NCI-H226 (cell line): ENCODE data around the gene QSOX2.

Experiments used
- DNase-seq: peaks from one replicate; pipeline ENCODE4 v3.0.0-alpha.2; 2015

QSOX2 gene

GRCh38 chr9:136213733-136214132 is 31.9 kb downstream of the QSOX2 start:
- no peak for DNase-seq

GRCh38 chr9:136212345-136212950 is 33.2 kb downstream of the QSOX2 start:
- DNase-seq = no peak

DNA sequence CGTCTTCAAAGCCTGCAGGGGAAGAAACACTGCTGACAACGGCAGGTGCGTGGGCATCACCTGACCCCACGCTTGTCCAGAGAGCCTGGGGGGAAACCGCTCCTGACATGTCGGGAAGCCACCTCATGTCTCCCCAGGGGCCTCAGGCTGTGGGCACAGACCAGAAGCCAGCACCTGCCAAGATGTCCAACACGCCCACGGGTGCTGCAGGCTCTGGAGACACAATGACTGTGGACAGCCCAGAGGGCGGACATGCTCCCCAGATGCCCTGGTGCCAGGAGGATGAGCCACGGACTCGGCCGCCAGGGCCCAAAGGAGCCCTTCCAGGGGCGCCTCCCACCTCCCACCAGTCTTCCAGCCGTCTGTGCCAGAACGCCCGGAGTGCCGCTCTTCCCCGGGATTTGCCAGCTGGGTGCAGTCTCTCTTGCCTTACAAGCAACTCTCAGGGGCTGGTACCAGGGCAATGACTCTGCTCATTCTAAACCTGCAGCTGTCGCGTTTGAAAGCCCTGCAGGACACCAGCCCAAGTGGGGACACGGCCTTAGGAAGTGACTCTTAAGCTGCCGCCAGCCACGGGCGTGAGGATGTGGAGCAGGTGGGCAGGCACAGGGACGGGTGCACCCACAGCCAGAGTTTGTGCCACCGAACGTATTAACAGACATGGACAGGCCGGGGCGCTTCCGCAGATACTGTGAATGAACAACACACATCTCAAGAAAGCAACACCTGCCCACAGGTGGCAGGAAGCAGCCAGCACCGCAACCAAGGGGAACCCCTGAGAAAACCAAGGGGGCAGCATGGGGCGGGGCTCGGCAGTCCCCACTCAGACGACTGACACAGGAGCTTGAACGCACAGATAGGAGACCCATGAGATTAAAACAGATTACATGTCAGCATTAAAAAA is 33.9 kb downstream of the QSOX2 start:
- no peak for DNase-seq

- no peak for DNase-seq
Observed at GRCh38 chr9:136211006-136211405, 34.6 kb downstream of the QSOX2 start.

GRCh38 chr9:136210276-136210675 is 35.3 kb downstream of the QSOX2 start:
- no peak for DNase-seq

- no peak for DNase-seq
Observed at GRCh38 chr9:136209786-136210185, 35.8 kb downstream of the QSOX2 start.

DNA sequence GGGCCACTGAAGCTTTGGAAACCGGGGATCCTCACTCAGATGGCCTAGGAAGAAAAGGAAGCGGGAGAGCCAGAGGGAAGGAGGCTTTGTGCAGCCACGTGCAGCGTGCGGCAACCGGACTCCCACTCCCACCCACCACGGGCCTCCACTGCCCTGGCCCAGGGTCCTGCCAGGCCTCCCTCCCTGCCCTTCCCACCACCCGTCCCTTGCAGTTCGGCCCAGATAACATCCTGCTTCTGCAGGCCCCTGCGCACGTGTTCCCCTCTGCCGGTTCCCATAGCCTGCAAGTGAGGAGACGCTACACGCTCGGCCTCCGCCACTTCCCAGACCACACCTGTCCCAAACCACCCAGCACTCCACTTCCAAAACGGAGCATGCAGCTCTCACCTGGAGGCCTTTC is 36.4 kb downstream of the QSOX2 start:
- DNase-seq = no peak

GRCh38 chr9:136208675-136209074 is 36.9 kb downstream of the QSOX2 start:
- DNase-seq = no peak

- no peak for DNase-seq
Observed at GRCh38 chr9:136207616-136208015, 38.0 kb downstream of the QSOX2 start.

GRCh38 chr9:136206602-136207275 is 38.9 kb downstream of the QSOX2 start:
- DNase-seq = no peak

GRCh38 chr9:136205707-136205992 is 40.0 kb downstream of the QSOX2 start:
- DNase-seq = no peak

DNA sequence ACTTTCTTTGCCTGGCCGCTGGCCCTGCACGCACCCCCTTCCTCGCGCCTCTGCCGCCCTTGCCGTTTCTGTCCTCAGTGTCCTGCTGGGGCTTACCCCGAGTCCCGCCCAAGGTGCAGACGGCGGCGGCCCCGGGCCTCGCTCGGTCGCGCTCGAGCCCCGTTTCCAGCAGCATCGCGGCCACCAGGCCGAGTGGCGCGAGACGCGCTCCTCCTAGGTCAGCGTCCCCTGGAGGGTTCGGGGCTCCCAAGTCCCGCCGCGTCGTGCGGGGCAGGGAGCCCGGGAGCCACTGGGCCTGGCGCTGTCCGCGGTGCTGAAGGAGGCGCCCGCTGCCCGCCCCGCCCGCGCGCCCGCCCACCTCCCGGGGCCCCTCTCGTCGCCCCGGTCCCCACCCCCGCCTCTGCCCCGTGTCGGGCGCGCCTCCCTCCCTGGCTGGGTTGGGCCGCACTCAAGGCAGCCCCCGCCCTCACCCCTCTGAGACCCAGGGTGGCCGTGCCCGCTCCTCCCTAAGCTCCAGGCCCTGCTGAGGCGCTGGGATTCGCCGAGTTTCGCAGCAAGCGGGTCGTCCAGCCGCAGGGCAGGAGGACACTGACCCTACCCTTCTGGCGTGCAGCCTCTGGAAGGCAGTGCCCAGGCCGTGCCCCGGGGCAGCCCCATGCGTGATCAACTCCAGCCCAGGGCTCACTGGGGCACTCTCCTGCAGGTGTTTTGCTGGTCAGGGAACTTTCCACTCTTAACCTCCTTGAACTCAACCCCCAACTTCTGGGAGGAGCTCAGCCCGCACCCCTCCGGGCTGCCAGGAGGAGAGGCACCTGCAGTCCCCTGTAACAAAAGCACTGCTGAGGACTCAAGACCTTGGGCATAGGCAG is 40.5 kb downstream of the QSOX2 start, which contains the start of gene LHX3:
Gene LHX3 (minus strand): TSS at position 291 of the 869 bp plus-strand sequence. CDS start 116 bp downstream, at position 175.
- DNase-seq = no peak

- no peak for DNase-seq
Observed at GRCh38 chr9:136204145-136204805, 41.3 kb downstream of the QSOX2 start.

- no peak for DNase-seq
Observed at GRCh38 chr9:136203408-136204144, 42.0 kb downstream of the QSOX2 start.

- no peak for DNase-seq
Observed at GRCh38 chr9:136202454-136203407, 42.9 kb downstream of the QSOX2 start.

- no peak for DNase-seq
Observed at GRCh38 chr9:136201609-136202453, 43.8 kb downstream of the QSOX2 start.

DNA sequence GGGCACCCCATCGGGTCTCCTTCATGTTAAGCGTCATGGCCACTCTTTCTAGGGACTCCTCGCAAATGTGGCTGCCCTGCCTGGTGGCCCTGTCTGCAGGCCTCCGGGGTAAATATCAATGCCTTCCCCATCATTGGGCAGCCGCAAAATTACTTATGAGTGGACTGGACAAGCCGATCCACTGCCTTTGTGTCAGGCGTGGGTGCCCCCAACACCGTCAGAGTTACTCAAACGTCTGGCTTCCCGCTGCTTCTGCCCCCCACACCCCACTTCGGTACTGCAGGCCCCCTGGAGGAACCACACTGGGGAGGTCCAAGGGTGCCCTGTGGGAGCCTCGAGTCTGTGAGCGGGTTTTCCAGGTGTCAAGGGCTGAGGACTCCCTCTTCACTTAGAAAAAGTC is 44.4 kb downstream of the QSOX2 start:
- DNase-seq = no peak

DNA sequence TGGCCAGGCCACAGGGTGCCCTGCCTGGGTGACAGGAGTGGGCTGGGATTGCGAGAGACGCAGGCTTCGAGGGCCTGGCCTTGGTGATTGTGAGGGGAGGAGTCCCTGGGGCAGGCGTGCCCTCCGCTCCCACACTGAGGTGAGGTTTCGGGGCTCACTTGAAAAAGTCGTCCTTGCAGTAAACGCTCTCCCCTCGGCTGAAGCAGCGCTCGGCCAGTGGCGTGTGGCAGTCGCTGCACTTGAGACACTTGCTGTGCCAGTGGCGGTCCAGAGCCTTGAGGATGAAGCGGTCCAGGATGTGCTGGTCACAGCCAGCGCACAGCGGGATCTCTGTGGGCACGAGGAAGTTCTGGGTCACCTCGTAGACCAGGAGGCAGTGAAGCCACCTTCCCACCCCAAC is 45.2 kb downstream of the QSOX2 start:
- no peak for DNase-seq
